ENCODE results near the gene MBNL1. TPM values are rescaled to one million over a fixed set of nuclear protein-coding genes. Genes with fewer than 3 reads are reported as not detected.

Gene MBNL1
- polyA plus RNA-seq, 4 donors: 44.0 to 55.3 (median 52.5) TPM

DNA sequence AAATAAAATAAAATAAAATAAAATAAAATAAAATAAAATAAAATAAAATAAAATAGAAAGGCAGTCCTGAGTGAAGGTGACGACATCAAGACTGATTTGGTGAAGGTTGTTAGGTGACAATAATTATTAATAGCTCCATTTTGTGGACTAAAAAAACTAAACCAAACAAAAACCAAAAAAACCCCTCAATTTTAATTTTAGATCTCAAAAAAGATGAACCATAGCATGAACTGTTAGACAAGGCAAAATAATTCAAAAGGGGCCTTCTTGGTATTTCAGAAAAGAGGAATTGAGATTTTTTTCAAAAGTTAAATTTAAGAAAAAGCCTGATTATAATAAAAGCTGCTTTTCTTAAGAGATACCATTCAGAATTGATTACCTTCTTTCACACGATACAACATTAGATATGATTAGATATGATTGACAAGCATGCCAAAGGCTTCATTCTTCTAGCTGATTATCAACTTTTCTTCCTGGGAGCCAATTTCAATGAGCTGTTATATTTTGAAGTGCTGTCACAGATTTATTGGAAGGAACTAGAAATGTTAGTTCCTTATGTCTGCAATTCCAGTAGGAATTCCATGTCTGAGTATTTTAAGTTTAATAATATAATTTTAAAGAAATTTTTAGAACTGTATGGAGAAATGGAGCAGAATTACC, 244.7 kb downstream of the MBNL1 start:
- DNase-seq (ENCODE audit: low read depth in 4 of 4, low spot score in 3 of 4): no peak
